A673 (cell line): Measurements from ENCODE around the gene MAP4K5.

Experiments used
- EZH2 ChIP-seq: fragments of 200-600 bp; sonication (generic); IDR thresholded peaks from 2 replicates; pipeline ENCODE4 v1.6.1; 2017; ENCODE audit warnings: borderline replicate concordance, low read depth, mild to moderate bottlenecking, mixed read lengths, antibody characterized with exemption, low read length; ENCODE audit not compliant: poor library complexity, severe bottlenecking
- TF ChIP-seq, protein P1 (sequence below): fragments of 300-800, 200-600 bp; sonication (generic); conservative IDR thresholded peaks from 2 replicates; pipeline ENCODE4 v1.5.1; 2017; ENCODE audit warnings: low read depth, mild to moderate bottlenecking, antibody characterized with exemption, low read length, moderate library complexity, mixed read lengths

DNA sequence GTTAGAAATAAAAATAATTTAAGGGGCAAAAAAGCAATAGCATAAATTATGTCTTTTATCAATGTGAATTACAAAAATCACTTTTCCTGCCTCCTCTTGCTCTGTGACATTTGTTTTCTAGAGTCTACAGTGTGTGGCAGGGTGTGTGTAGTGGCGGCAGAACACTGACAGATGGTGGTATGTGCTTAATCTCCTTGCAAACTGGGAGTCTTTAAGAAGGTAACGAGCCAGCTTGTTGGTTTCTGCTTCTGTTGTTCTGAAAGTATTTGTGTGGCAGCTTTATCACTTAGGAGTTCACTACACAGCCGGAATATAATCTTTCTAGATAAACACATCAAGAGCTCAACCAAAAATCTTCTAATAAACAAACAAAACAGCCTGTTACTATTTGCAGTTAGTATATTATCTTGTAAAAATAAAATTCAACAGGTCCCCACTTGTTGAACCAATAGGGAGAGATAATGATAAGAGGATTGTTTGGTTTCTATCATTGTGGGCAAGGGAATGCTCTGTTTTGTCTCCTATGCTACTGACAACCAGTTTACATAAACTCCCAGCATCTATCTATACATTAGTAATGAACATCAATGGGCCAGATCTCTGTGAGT, 148.6 kb downstream of the MAP4K5 start:
- TF ChIP-seq, protein P1, sequence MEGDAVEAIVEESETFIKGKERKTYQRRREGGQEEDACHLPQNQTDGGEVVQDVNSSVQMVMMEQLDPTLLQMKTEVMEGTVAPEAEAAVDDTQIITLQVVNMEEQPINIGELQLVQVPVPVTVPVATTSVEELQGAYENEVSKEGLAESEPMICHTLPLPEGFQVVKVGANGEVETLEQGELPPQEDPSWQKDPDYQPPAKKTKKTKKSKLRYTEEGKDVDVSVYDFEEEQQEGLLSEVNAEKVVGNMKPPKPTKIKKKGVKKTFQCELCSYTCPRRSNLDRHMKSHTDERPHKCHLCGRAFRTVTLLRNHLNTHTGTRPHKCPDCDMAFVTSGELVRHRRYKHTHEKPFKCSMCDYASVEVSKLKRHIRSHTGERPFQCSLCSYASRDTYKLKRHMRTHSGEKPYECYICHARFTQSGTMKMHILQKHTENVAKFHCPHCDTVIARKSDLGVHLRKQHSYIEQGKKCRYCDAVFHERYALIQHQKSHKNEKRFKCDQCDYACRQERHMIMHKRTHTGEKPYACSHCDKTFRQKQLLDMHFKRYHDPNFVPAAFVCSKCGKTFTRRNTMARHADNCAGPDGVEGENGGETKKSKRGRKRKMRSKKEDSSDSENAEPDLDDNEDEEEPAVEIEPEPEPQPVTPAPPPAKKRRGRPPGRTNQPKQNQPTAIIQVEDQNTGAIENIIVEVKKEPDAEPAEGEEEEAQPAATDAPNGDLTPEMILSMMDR = peak; percentile 25; the same call in 1 of the 2 replicates
- TF ChIP-seq EZH2 = no peak
